Activated CD4-positive, alpha-beta memory T cell treated with anti-CD3 and anti-CD28 coated beads for 36 hours (primary cell): Measurements from ENCODE around the gene TNFAIP3. TPM values are rescaled to one million over a fixed set of nuclear protein-coding genes. Genes with fewer than 3 reads are reported as not detected.

ENCODE experiments used
- CTCF ChIA-PET: fragments of 350-600 bp; sonication (Branson Sonifier 250); formaldehyde crosslinking; loops from one replicate; lab custom pipeline; 2021; ENCODE audit warnings: antibody characterized with exemption, inconsistent platforms; lab: Charles Lee
- POLR2A ChIA-PET: fragments of 350-600 bp; sonication (Branson Sonifier 250); formaldehyde crosslinking; loops from one replicate; lab custom pipeline; 2021; ENCODE audit warnings: antibody characterized with exemption; lab: Charles Lee
- DNase-seq: peaks from one replicate; pipeline ENCODE4 v3.0.0-alpha.2; 2020
- H3K27ac Mint-ChIP-seq: one replicate; pipeline ENCODE4 v1.8.0; 2021; ENCODE audit warnings: mixed read lengths
- H3K27me3 Mint-ChIP-seq: one replicate; pipeline ENCODE4 v1.8.0; 2021; ENCODE audit warnings: mixed read lengths
- H3K36me3 Mint-ChIP-seq: one replicate; pipeline ENCODE4 v1.8.0; 2021; ENCODE audit warnings: mixed read lengths
- H3K4me1 Mint-ChIP-seq: one replicate; pipeline ENCODE4 v1.8.0; 2021; ENCODE audit warnings: low read depth, mixed read lengths
- H3K4me3 Mint-ChIP-seq: one replicate; pipeline ENCODE4 v1.8.0; 2021; ENCODE audit warnings: mild to moderate bottlenecking, mixed read lengths
- H3K9me3 Mint-ChIP-seq: one replicate; pipeline ENCODE4 v1.8.0; 2021; ENCODE audit warnings: mixed read lengths
- intact Hi-C: fragments of 100-400 bp; cut with micrococcal nuclease; formaldehyde crosslinking; loops from one replicate; pipeline ENCODE4 v1.15.1; 2023
- total RNA-seq, 2 experiments: library from RNA; stranded (reverse); gene quantifications; one replicate each; pipeline ENCODE4 v1.2.3, GENCODE V29; 2021

Gene TNFAIP3
- total RNA-seq, 2 experiments from 2014 or later = 259 to 267 TPM

DNA sequence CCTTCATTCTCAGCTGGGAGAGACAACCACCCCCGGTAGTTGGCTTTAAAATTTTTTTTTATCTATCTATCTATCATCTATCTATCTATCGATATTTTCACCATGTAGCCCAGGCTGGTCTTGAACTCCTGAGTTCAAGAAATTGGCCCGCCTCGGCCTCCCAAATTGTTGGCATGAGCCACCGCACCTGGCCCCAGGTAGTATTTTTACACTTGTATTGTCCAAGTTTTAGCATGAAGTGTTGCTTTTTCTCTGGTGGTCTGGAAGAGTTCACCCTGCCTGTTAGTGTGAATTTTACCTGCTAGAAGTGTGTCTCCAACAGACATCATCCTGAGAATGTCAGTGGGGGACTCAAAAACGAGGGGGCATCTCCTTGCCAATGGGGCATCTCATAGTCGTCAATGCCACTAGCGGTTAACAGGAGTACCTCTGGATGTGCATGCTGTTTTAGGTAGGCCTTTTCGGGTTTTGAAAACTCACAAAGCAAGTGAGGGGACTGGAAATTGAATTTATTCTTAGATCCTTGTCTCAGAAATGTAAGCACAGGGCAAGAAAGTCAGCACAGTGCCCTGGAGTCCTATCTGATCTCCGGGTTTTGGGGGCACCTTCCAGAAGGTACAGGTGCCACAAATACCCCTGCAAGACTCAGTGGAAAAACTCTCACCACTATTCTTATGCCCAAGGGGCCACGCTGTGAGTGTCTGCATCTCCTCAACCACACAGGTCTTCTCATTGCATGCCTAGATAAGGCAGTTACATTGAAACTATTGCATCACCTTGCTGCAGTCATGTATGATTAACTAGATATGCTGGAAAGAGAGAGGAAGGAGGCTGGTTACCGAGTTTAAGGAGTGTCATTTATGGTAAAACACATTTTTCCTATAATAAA, 37.1 kb downstream of the TNFAIP3 start:
- CTCF ChIA-PET = interaction anchor here (1.1 kb wide), 1 partner anchor 199 kb away, joined by 3 read pairs; no protein-coding TSS in a partner anchor
- peak overlapping the region; percentile 100 for H3K27ac Mint-ChIP-seq
- POLR2A ChIA-PET = interaction anchor here (0.6 kb wide), 1 partner anchor 22 kb away, joined by 5 read pairs; no protein-coding TSS in a partner anchor
- H3K4me3 Mint-ChIP-seq = peak overlapping the region; percentile 71
- intact Hi-C loops = loop anchor here (1.0 to 2.0 kb wide), 4 partner anchors 31 to 73 kb away; no protein-coding TSS in a partner anchor
- no peaks in the 10 kb centered on the region for H3K9me3 Mint-ChIP-seq
- peak; percentile 75 for DNase-seq
- H3K4me1 Mint-ChIP-seq = peaks cover 55% of the 10 kb centered on the region
- H3K36me3 Mint-ChIP-seq = no peaks in the 10 kb centered on the region
- no peaks in the 10 kb centered on the region for H3K27me3 Mint-ChIP-seq

DNA sequence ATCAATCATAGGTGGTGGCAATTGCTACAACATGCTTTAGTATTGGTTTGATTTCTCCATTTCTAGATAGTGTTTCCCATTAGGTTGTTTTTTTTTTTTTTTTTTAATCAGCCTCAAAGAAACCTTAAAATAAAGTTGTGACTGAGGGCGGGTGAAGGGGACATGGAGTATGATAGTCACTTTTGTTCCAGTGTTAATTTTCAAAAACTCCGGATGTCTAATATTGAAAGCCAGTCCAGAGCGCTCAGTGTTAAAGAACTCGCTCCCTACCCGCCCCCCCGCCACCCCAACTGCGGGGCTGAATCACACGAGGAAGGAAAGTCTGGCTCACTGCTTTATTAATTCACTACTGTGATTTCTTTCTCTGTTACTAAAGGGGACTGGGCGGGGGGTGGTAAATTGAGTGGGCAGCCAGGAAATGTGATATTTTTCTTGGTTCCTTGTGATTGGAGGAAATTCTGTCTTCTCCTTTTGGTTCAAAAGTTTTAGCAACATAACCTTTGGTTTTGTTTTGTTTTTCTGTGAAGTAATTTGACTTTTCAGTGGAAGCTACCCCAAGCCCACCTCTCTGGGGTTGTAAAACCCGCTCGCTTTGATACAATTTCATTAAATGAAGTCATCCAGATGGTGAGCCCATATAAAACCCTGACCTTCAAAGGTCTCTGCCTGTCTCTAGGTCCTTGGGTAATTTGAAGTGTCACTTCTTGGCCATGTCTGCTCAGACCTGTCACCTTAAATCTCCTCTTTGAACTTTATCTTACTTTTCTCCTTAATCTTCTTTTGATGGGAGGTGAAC, 38.0 kb downstream of the TNFAIP3 start:
- ChIA-PET POLR2A (interaction anchor here (0.9 to 1.4 kb wide), 3 partner anchors 21 to 34 kb away, joined by 4 read pairs; no protein-coding TSS in a partner anchor), CTCF (no interaction called here)
- Mint-ChIP-seq H3K27me3 (no peaks in the 10 kb centered on the region), H3K4me3 (peak overlapping the region; percentile 71), H3K9me3 (no peaks in the 10 kb centered on the region), H3K4me1 (peaks cover 63% of the 10 kb centered on the region), H3K27ac (peak overlapping the region; percentile 100), H3K36me3 (no peaks in the 10 kb centered on the region)
- intact Hi-C loops = loop anchor here (1.0 to 2.0 kb wide), 7 partner anchors 22 to 197 kb away; no protein-coding TSS in a partner anchor
- peak; percentile 95 for DNase-seq

DNA sequence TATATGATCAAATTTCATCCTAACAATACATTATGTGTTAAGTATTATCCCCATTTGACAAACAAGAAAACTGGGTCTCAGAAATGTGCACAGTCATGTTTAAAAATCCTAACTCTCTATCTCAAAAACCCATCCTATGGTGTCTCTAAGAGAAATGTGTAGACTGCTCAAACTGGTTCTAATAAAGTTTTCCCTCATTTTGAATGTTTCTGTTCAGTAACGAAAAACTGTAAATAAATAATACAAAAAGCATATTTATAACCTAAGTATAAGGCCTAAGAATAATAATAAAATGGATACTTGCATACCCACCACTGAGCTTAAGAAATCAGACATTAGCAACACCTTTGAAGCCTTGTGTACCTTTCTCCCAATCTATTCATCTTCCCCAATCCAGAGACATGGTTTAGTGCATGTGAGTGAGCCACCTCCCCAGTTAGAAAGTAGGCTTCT, 39.0 kb downstream of the TNFAIP3 start:
- H3K4me3 Mint-ChIP-seq = peak overlapping the region; percentile 20
- peaks cover 67% of the 10 kb centered on the region for H3K4me1 Mint-ChIP-seq
- ChIA-PET POLR2A (interaction anchor here (1.4 kb wide), 1 partner anchor 28 kb away, joined by 4 read pairs; no protein-coding TSS in a partner anchor), CTCF (interaction anchor here (1.5 kb wide), 1 partner anchor 29 kb away, joined by 3 read pairs; no protein-coding TSS in a partner anchor)
- intact Hi-C loops = loop anchor here (1.0 kb wide), 1 partner anchor 64 kb away; no protein-coding TSS in a partner anchor
- H3K36me3 Mint-ChIP-seq = no peaks in the 10 kb centered on the region
- H3K27me3 Mint-ChIP-seq = no peaks in the 10 kb centered on the region
- H3K27ac Mint-ChIP-seq = peak overlapping the region; percentile 77
- no peaks in the 10 kb centered on the region for H3K9me3 Mint-ChIP-seq
- no peak for DNase-seq

DNA sequence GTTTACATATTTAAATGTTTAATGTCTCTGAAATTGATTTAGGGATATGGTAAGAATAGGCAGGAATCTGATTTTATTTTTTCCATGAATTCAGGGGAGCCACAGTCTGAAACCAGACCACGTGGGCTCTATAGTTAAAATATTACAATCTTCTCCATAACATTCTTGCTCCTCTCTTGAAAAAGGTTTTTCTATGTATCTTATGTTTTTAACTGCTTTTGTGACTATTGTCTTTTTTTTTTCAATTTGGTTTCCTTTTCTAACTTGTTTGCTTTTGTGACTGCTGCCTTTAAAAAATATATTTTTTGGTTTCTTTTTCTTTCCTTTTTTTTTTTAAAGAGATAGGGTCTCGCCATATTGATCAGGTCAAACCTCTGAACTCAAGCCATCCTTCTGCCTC, 40.1 kb downstream of the TNFAIP3 start:
- ChIA-PET POLR2A (no interaction called here), CTCF (interaction anchor here (0.7 to 1.5 kb wide), 2 partner anchors 31 to 250 kb away, joined by 3 read pairs; no protein-coding TSS in a partner anchor)
- H3K36me3 Mint-ChIP-seq = no peaks in the 10 kb centered on the region
- H3K4me3 Mint-ChIP-seq = no peak overlapping the region
- H3K9me3 Mint-ChIP-seq = no peaks in the 10 kb centered on the region
- intact Hi-C loops = no loop called here
- H3K27me3 Mint-ChIP-seq = no peaks in the 10 kb centered on the region
- H3K27ac Mint-ChIP-seq = peak overlapping the region; percentile 23
- no peak for DNase-seq
- H3K4me1 Mint-ChIP-seq = peaks cover 67% of the 10 kb centered on the region

DNA sequence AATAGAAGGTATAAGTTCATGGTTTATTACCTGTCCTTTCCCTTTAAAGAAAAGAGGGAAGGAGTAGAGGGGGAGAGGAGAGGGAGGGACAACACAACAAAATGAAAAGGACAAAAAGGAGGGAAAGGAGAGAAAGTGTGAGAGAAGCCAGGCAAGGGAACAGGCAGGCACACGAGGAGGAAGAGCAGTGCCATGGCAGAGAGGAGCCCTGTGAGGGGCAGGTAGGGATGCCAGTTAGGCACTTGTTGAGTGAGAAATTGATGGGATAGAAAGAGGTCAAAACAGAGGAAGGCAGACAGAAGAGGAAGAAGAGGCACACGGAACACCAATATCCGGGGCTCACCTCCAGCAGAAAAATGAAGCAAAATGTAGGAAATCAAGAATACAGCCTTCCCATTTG, 42.5 kb downstream of the TNFAIP3 start:
- Mint-ChIP-seq H3K4me3 (no peak overlapping the region), H3K9me3 (peaks cover 8% of the 10 kb centered on the region), H3K27me3 (no peaks in the 10 kb centered on the region), H3K36me3 (peaks cover 5% of the 10 kb centered on the region), H3K4me1 (peaks cover 46% of the 10 kb centered on the region), H3K27ac (peak overlapping the region; percentile 59)
- POLR2A ChIA-PET = interaction anchor here (0.7 kb wide), 1 partner anchor 1123 kb away, joined by 3 read pairs; no protein-coding TSS in a partner anchor
- CTCF ChIA-PET = no interaction called here
- DNase-seq = no peak
- intact Hi-C loops = no loop called here

DNA sequence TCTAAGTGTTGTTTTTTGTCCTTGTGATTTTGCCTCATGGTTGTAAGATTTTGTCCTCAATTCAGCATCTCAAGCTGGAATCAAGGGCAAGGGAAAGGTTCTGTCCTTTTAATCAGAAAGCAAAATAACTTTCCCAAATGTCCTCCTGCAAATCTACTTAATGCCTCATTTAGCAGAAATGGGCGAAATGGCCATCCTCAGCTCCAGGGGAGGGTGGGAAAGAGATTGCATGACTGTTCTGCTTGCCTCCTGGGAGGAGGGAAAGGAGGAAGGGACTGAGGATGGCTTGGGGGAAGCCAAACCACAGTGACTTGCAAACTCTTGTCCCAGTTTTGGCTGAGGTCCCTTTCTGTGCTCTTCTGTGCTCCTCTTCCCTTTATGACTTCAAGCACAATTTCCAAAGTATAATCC, 43.4 kb downstream of the TNFAIP3 start:
- H3K4me1 Mint-ChIP-seq = peaks cover 39% of the 10 kb centered on the region

DNA sequence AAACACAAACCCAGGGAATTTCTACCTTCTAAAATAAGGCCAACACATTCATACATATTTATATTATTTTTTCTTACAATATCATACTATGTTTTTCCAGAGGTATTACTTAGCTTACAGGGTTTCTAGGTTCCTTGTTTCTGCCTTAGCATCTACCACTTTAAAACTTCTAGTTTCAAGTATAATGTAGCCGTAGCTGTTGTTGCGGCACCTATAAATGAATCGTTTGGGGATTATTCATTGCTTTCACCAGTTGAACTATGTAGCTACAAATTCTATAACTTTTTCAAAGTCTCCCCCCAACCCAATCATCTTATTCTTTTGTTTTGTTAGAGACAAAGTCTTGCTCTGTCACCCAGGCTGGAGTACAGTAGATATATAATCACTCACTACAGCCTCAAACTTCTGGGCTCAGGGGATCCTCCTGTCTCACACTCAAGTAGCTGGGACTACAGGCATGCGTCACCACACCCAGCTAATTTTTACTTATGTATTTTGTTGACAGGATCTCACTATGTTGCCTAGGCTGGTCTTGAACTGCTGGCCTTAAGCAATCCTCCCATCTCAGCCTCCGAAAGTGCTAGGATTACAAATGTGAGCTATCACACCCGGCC, 43.9 kb downstream of the TNFAIP3 start:
- H3K9me3 Mint-ChIP-seq = peaks cover 8% of the 10 kb centered on the region
- peaks cover 38% of the 10 kb centered on the region for H3K4me1 Mint-ChIP-seq
- no peak overlapping the region for H3K27ac Mint-ChIP-seq
- ChIA-PET CTCF (interaction anchor here (0.7 to 1.5 kb wide), 4 partner anchors 15 to 35 kb away, joined by 3 to 4 read pairs (median 3); no protein-coding TSS in a partner anchor), POLR2A (interaction anchor here (0.9 to 1.2 kb wide), 2 partner anchors 33 to 37 kb away, joined by 3 read pairs; no protein-coding TSS in a partner anchor)
- H3K4me3 Mint-ChIP-seq = no peak overlapping the region
- intact Hi-C loops = no loop called here
- no peak for DNase-seq
- H3K27me3 Mint-ChIP-seq = no peaks in the 10 kb centered on the region
- peaks cover 5% of the 10 kb centered on the region for H3K36me3 Mint-ChIP-seq

More for the DNA sequence above, 43.4 kb downstream of the TNFAIP3 start:
- Mint-ChIP-seq H3K36me3 (peaks cover 5% of the 10 kb centered on the region), H3K4me3 (no peak overlapping the region), H3K27ac (no peak overlapping the region), H3K9me3 (peaks cover 8% of the 10 kb centered on the region), H3K27me3 (no peaks in the 10 kb centered on the region)
- no peak for DNase-seq
- intact Hi-C loops = no loop called here
- POLR2A ChIA-PET = interaction anchor here (0.9 kb wide), 1 partner anchor 32 kb away, joined by 3 read pairs; no protein-coding TSS in a partner anchor
- CTCF ChIA-PET = interaction anchor here (0.7 to 1.5 kb wide), 4 partner anchors 16 to 36 kb away, joined by 3 to 4 read pairs (median 3); no protein-coding TSS in a partner anchor

DNA sequence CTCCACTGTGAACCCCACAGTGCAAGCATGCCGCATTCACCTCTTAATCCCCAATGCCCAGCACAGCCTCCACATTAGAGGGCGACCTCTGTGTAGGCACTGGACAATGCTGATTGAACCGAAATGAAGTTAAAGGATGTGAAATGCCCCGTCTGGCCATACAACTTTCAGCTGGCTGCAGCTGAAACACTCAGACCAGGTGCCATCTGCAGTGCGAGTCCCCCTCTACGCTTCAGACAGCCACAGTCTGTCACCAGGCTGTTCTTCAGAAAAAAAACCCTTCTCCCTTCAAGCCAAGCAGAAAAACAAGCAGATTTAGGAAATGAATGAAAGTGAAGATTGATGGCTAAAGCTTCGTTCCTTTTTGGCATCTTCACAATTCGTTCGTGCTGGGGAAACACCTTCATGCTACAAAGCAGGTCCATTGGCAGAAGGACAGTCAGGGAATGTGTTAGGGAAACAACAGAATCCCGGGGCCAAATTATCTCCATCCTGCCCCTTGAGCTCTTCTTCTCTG, 44.7 kb downstream of the TNFAIP3 start:
- Mint-ChIP-seq H3K27ac (no peak overlapping the region), H3K9me3 (peaks cover 8% of the 10 kb centered on the region), H3K4me3 (no peak overlapping the region), H3K27me3 (no peaks in the 10 kb centered on the region), H3K36me3 (peaks cover 5% of the 10 kb centered on the region), H3K4me1 (peaks cover 31% of the 10 kb centered on the region)
- ChIA-PET CTCF (interaction anchor here (1.1 to 1.5 kb wide), 2 partner anchors 16 to 34 kb away, joined by 3 to 4 read pairs; no protein-coding TSS in a partner anchor), POLR2A (interaction anchor here (1.2 kb wide), 1 partner anchor 37 kb away, joined by 3 read pairs; no protein-coding TSS in a partner anchor)
- no peak for DNase-seq
- intact Hi-C loops = no loop called here

DNA sequence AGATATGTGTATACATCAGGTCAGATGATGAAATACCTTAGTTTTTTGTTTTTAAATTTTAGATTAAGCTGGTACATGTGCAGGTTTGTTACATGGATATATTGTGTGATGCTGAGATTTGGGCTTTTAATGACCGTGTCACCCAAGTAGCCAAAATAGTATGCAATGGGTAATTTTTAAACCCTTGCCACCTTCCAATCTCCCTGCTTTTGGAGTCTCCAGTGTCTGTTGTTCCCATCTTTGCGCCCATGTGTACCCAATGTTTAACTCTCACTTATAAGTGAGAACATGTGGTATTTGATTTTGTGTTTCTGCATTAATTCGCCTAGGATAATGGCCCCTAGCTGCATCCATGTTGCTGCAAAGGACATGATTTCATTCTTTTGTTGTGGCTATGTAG, 45.8 kb downstream of the TNFAIP3 start:
- peaks cover 5% of the 10 kb centered on the region for H3K36me3 Mint-ChIP-seq
- CTCF ChIA-PET = no interaction called here
- intact Hi-C loops = no loop called here
- H3K9me3 Mint-ChIP-seq = peaks cover 8% of the 10 kb centered on the region
- H3K27me3 Mint-ChIP-seq = no peaks in the 10 kb centered on the region
- POLR2A ChIA-PET = interaction anchor here (0.6 kb wide), 1 partner anchor 13 kb away, joined by 3 read pairs; no protein-coding TSS in a partner anchor
- H3K4me3 Mint-ChIP-seq = no peak overlapping the region
- peaks cover 25% of the 10 kb centered on the region for H3K4me1 Mint-ChIP-seq
- H3K27ac Mint-ChIP-seq = no peak overlapping the region
- no peak for DNase-seq

DNA sequence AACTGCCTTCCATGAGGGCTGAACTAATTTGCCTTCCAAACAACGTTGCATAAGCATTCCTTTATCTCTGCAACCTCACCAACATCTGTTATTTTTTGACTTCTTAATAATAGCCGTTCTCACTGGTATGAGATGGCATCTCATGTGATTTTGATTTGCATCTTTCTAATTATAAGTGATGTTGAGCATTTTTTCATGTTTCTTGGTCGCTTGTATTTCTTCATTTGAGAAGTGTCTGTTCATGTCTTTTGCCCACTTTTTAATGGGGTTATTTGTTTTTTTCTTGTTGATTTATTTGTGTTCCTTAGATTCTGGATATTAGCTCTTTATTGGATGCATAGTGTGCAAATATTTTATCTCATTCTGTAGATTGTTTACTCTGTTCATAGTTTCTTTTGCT, 46.4 kb downstream of the TNFAIP3 start:
- Mint-ChIP-seq H3K9me3 (peaks cover 8% of the 10 kb centered on the region), H3K36me3 (peaks cover 5% of the 10 kb centered on the region), H3K4me3 (no peak overlapping the region), H3K27ac (no peak overlapping the region), H3K27me3 (no peaks in the 10 kb centered on the region), H3K4me1 (peaks cover 22% of the 10 kb centered on the region)
- ChIA-PET CTCF (interaction anchor here (1.1 kb wide), 1 partner anchor 14 kb away, joined by 4 read pairs; no protein-coding TSS in a partner anchor), POLR2A (no interaction called here)
- DNase-seq = no peak
- intact Hi-C loops = no loop called here
